HepG2 (cell line): ENCODE results near the gene SLC16A13. TPM values are rescaled to one million over a fixed set of nuclear protein-coding genes. Genes with fewer than 3 reads are reported as not detected.

ENCODE experiments used
- ARHGAP35 ChIP-seq: sonication (generic); formaldehyde crosslinking; IDR thresholded peaks from 2 replicates; pipeline ENCODE4 v1.9.0; 2022; ENCODE audit warnings: mild to moderate bottlenecking, inconsistent platforms, moderate library complexity, missing genetic modification reagents, borderline replicate concordance
- FOXA3 ChIP-seq: IDR thresholded peaks from 2 replicates; pipeline ENCODE4 v1.6.1; 2016; ENCODE audit warnings: missing genetic modification reagents, missing compliant biosample characterization
- MED1 ChIP-seq: sonication (generic); formaldehyde crosslinking; IDR thresholded peaks from 2 replicates; pipeline ENCODE4 v1.4.0; 2020; ENCODE audit warnings: missing genetic modification reagents
- PAWR ChIP-seq: sonication (generic); formaldehyde crosslinking; IDR thresholded peaks from 2 replicates; pipeline ENCODE4 v1.4.0; 2020; ENCODE audit warnings: missing genetic modification reagents, mild to moderate bottlenecking, borderline replicate concordance
- PRDM15 ChIP-seq: sonication (generic); formaldehyde crosslinking; IDR thresholded peaks from 2 replicates; pipeline ENCODE4 v1.4.0; 2020; ENCODE audit warnings: missing genetic modification reagents
- PRMT3 ChIP-seq: sonication (generic); formaldehyde crosslinking; IDR thresholded peaks from 2 replicates; pipeline ENCODE4 v1.8.1; 2022; ENCODE audit warnings: low read depth, mild to moderate bottlenecking, moderate library complexity, missing genetic modification reagents, borderline replicate concordance
- RELA ChIP-seq: sonication (generic); formaldehyde crosslinking; IDR thresholded peaks from 2 replicates; pipeline ENCODE4 v1.4.0; 2020; ENCODE audit warnings: missing genetic modification reagents
- SIN3A ChIP-seq: IDR thresholded peaks from 2 replicates; pipeline ENCODE4 v1.6.1; 2011; ENCODE audit warnings: low read depth, mild to moderate bottlenecking, control low read depth, low read length, borderline replicate concordance
- SNAPC2 ChIP-seq: sonication (generic); formaldehyde crosslinking; IDR thresholded peaks from 2 replicates; pipeline ENCODE4 v1.8.1; 2022; ENCODE audit warnings: mild to moderate bottlenecking, missing genetic modification reagents
- SOX5 ChIP-seq: IDR thresholded peaks from 2 replicates; pipeline ENCODE4 v1.6.1; 2016; ENCODE audit warnings: borderline replicate concordance
- SP140L ChIP-seq: sonication (generic); formaldehyde crosslinking; IDR thresholded peaks from 2 replicates; pipeline ENCODE4 v1.4.0; 2020; ENCODE audit warnings: missing genetic modification reagents, borderline replicate concordance
- TRAFD1 ChIP-seq: sonication (generic); formaldehyde crosslinking; IDR thresholded peaks from 2 replicates; pipeline ENCODE4 v1.5.1; 2020; ENCODE audit warnings: missing genetic modification reagents, mild to moderate bottlenecking, borderline replicate concordance
- ZNF326 ChIP-seq: sonication (generic); formaldehyde crosslinking; IDR thresholded peaks from 2 replicates; pipeline ENCODE4 v1.4.0; 2020; ENCODE audit warnings: missing genetic modification reagents, borderline replicate concordance
- ZNF549 ChIP-seq: sonication (generic); formaldehyde crosslinking; IDR thresholded peaks from 2 replicates; pipeline ENCODE4 v1.5.0; 2020; ENCODE audit warnings: missing genetic modification reagents
- ZNF619 ChIP-seq: sonication (generic); formaldehyde crosslinking; IDR thresholded peaks from 2 replicates; pipeline ENCODE4 v1.4.0; 2020; ENCODE audit warnings: mild to moderate bottlenecking, missing genetic modification reagents
- ZNF761 ChIP-seq: sonication (generic); formaldehyde crosslinking; conservative IDR thresholded peaks from 2 replicates; pipeline ENCODE4 v1.4.0; 2020; ENCODE audit warnings: mild to moderate bottlenecking, missing genetic modification reagents
- ZNF772 ChIP-seq: sonication (generic); formaldehyde crosslinking; IDR thresholded peaks from 2 replicates; pipeline ENCODE4 v1.5.0; 2020; ENCODE audit warnings: mild to moderate bottlenecking, missing genetic modification reagents
- ZNF773 ChIP-seq: sonication (generic); formaldehyde crosslinking; IDR thresholded peaks from 2 replicates; pipeline ENCODE4 v1.4.0; 2020; ENCODE audit warnings: missing genetic modification reagents, borderline replicate concordance
- ZNF775 ChIP-seq: sonication (generic); formaldehyde crosslinking; IDR thresholded peaks from 2 replicates; pipeline ENCODE4 v1.4.0; 2020; ENCODE audit warnings: missing genetic modification reagents, mild to moderate bottlenecking, moderate library complexity, borderline replicate concordance
- polyA plus RNA-seq, 8 experiments: library from polyadenylated mRNA; depleted of rRNA in 3 of 8; stranded (reverse) in 7 of 8; unstranded in 1 of 8; fragments of >200 nt; fragmentation: Illumina TruSeq in 4 of 8; extraction: Trizol in 4 of 8; gene quantifications; 2 replicates each; pipeline versions ENCODE4 v1.2.1 to v1.2.3, GENCODE V29; 2011 to 2016; ENCODE audit warnings: low read depth in 4 of 8, missing spikeins in 1 of 8, mixed read lengths in 1 of 8; ENCODE audit not compliant: insufficient read depth in 1 of 8
- total RNA-seq, 5 experiments: library from RNA; depleted of rRNA; stranded (reverse); fragments of >200 nt; fragmentation: Illumina TruSeq; extraction: Trizol; gene quantifications; 2 replicates each; pipeline ENCODE4 v1.2.3, GENCODE V29; 2016; ENCODE audit warnings: low read depth in 1 of 5
- TF ChIP-seq, protein P1 (sequence below): sonication (generic); formaldehyde crosslinking; IDR thresholded peaks from 2 replicates; pipeline ENCODE4 v1.8.1; 2023; ENCODE audit warnings: missing genetic modification reagents, mild to moderate bottlenecking, borderline replicate concordance
- TF ChIP-seq, protein P2 (sequence below): sonication (generic); formaldehyde crosslinking; IDR thresholded peaks from 2 replicates; pipeline ENCODE4 v1.5.0; 2020; ENCODE audit warnings: mild to moderate bottlenecking, missing genetic modification reagents

The SLC16A13 gene
- total and polyA plus RNA-seq, 2 of the 13 experiments (the other 11 are each of a cell fraction or from before 2014, with no cell fraction given): 2.2 to 3.0 TPM

- TF ChIP-seq RELA (CRISPR knock-in tag) (peak; percentile 77; the same call in 1 of the 2 replicates), SIN3A (no peak; the same call in 1 of the 2 replicates), ZNF326 (CRISPR knock-in tag) (no peak), PRMT3 (CRISPR knock-in tag) (no peak; the same call in 1 of the 2 replicates), ZNF549 (CRISPR knock-in tag) (no peak), SNAPC2 (CRISPR knock-in tag) (no peak), MED1 (CRISPR knock-in tag) (peak; percentile 62), ZNF775 (CRISPR knock-in tag) (no peak), FOXA3 (peak; percentile 42; the same call in 1 of the 2 replicates), SP140L (CRISPR knock-in tag) (no peak), ZNF619 (CRISPR knock-in tag) (peak; percentile 66; the same call in 1 of the 2 replicates), PRDM15 (CRISPR knock-in tag) (no peak; the same call in 1 of the 2 replicates), ZNF772 (CRISPR knock-in tag) (peak; percentile 19; the same call in 1 of the 2 replicates), ZNF761 (no peak; the same call in 1 of the 2 replicates), ARHGAP35 (CRISPR knock-in tag) (no peak; the same call in 1 of the 2 replicates), TRAFD1 (CRISPR knock-in tag) (no peak), PAWR (CRISPR knock-in tag) (no peak), ZNF773 (CRISPR knock-in tag) (no peak), SOX5 (0 out of 2 replicates have a peak, but pooled peaks have one; percentile 12)
- TF ChIP-seq, protein P1, sequence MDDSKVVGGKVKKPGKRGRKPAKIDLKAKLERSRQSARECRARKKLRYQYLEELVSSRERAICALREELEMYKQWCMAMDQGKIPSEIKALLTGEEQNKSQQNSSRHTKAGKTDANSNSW (CRISPR knock-in tag): no peak; the same call in 1 of the 2 replicates
- TF ChIP-seq, protein P2, sequence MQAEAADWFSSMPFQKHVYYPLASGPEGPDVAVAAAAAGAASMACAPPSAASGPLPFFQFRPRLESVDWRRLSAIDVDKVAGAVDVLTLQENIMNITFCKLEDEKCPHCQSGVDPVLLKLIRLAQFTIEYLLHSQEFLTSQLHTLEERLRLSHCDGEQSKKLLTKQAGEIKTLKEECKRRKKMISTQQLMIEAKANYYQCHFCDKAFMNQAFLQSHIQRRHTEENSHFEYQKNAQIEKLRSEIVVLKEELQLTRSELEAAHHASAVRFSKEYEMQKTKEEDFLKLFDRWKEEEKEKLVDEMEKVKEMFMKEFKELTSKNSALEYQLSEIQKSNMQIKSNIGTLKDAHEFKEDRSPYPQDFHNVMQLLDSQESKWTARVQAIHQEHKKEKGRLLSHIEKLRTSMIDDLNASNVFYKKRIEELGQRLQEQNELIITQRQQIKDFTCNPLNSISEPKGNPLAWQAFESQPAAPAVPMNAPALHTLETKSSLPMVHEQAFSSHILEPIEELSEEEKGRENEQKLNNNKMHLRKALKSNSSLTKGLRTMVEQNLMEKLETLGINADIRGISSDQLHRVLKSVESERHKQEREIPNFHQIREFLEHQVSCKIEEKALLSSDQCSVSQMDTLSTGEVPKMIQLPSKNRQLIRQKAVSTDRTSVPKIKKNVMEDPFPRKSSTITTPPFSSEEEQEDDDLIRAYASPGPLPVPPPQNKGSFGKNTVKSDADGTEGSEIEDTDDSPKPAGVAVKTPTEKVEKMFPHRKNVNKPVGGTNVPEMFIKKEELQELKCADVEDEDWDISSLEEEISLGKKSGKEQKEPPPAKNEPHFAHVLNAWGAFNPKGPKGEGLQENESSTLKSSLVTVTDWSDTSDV: 0 out of 2 replicates have a peak, but pooled peaks have one; percentile 24
Measured at GRCh38 chr17:7014261-7014994, 21.4 kb upstream of the SLC16A13 start (continued).
